ENCODE results near the gene OR5I1. TPM values are rescaled to one million over a fixed set of nuclear protein-coding genes. Genes with fewer than 3 reads are reported as not detected.

The OR5I1 gene
- total and polyA plus RNA-seq, 2 of the 8 experiments (the other 6 are each of a cell fraction or from before 2014, with no cell fraction given) = not detected

DNA sequence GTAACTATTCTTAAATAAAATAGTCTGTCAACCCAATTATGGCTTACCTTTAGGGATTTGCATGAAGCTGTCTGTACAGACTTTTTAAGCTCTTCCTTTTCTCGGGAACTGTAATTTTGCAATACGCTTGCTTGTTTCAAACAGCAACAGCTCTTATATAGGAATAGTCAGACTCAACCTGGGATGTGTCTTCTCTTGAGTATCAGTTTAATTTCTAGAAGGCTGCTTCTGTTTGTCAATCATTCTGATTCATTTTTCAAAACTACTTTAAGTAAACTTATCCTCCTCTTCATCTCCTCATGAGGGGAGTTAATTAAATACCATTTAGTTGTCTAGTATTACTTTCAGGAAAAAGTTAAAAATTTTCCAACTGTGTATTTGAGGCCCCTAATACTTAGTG, 33.6 kb upstream of the OR5I1 start, which contains the start of gene OR10AG1:
TSS of gene OR10AG1 (minus strand) at position 101 of the 400 bp plus-strand sequence. CDS start at position 63, 38 bp downstream.
- no peak within 1 kb of the TSS for H2BK15ac ChIP-seq (ENCODE audit: low read length)
- H2BK12ac ChIP-seq (ENCODE audit: low read depth, low read length) = no peak within 1 kb of the TSS
- H2AK5ac ChIP-seq (ENCODE audit: low read depth, low read length) = no peak within 1 kb of the TSS
- H4K91ac ChIP-seq (replicated peaks; ENCODE audit: insufficient read length, low read length) = no peak within 1 kb of the TSS
- no peak within 1 kb of the TSS for H3K9ac ChIP-seq (replicated peaks in 1 of 4; ENCODE audit: extremely low read depth in 1 of 4, low read depth in 3 of 4, low read length in 3 of 4)
- H3K56ac ChIP-seq (replicated peaks; ENCODE audit: insufficient read length, low read depth, low read length) = no peak within 1 kb of the TSS
- no peak within 1 kb of the TSS for H3K4me2 ChIP-seq (ENCODE audit: insufficient read depth in 1 of 2, low read depth in 2 of 2, low read length in 2 of 2)
- H3K18ac ChIP-seq (ENCODE audit: extremely low read depth, low read length) = no peak within 1 kb of the TSS
- ChIA-PET POLR2A (ENCODE audit: partially characterized antibody) (no interaction called here), CTCF (ENCODE audit: partially characterized antibody) (no interaction called here)
- H3K79me2 ChIP-seq (ENCODE audit: control insufficient read depth in 1 of 2, insufficient read depth in 2 of 2, low read length in 2 of 2) = no peaks in the 10 kb centered on the region
- H3K9me3 ChIP-seq (ENCODE audit: insufficient read depth in 2 of 2, low read depth in 1 of 2, low read length in 1 of 2) = no peaks in the 10 kb centered on the region
- no peaks in the 10 kb centered on the region for H3K27me3 ChIP-seq (replicated peaks in 1 of 4; ENCODE audit: control insufficient read depth in 3 of 4, extremely low read depth in 1 of 4, insufficient read depth in 3 of 4, low read length in 3 of 4)
- 92% methylated on average over 2 of the region's 2 CpGs; no CpG with 5 or more reads in 1 of the 2 experiments for WGBS, 2 experiments (ENCODE audit: extremely low coverage in 1 of 2, insufficient coverage in 1 of 2, insufficient read length in 1 of 2, insufficient replicate concordance in 2 of 2, low coverage in 1 of 2, low lambda C conversion rate in 2 of 2, missing lambda C conversion rate in 1 of 2)
- DNase-seq (ENCODE audit: low read depth in 1 of 2, low spot score in 2 of 2) = no peak
- no peak within 1 kb of the TSS for H2BK5ac ChIP-seq (ENCODE audit: low read depth, low read length)
- no peak within 1 kb of the TSS for H2BK120ac ChIP-seq (replicated peaks; ENCODE audit: low read depth, low read length)
- no peaks in the 10 kb centered on the region for H3K36me3 ChIP-seq (ENCODE audit: control insufficient read depth in 2 of 4, insufficient read depth in 4 of 4, low read length in 3 of 4)
- H3K4me3 ChIP-seq (ENCODE audit: extremely low read depth in 1 of 4, insufficient read depth in 2 of 4, low read depth in 3 of 4, low read length in 4 of 4) = no peak within 1 kb of the TSS
- no peak within 1 kb of the TSS for H4K5ac ChIP-seq (ENCODE audit: insufficient read length, low read depth, low read length)
- no peaks in the 10 kb centered on the region; a peak in 1 of 7 replicates for H3K4me1 ChIP-seq (replicated peaks in 1 of 4; ENCODE audit: control insufficient read depth in 3 of 4, insufficient read depth in 4 of 4, low read length in 3 of 4)
- no peaks in the 10 kb centered on the region for H3K23me2 ChIP-seq (ENCODE audit: low read depth, low read length)
- no peak within 1 kb of the TSS for H2AFZ ChIP-seq (ENCODE audit: low read length)
- H2BK20ac ChIP-seq (ENCODE audit: low read length) = no peak within 1 kb of the TSS
- H4K20me1 ChIP-seq (replicated peaks in 1 of 2; ENCODE audit: control insufficient read depth in 1 of 2, insufficient read depth in 2 of 2, low read length in 2 of 2) = no peaks in the 10 kb centered on the region
- H3K27ac ChIP-seq (ENCODE audit: low read depth, low read length) = no peak within 1 kb of the TSS
- H3K4ac ChIP-seq (replicated peaks; ENCODE audit: insufficient read length, low read depth, low read length) = no peak within 1 kb of the TSS
- no peaks in the 10 kb centered on the region for H3K79me1 ChIP-seq (ENCODE audit: low read depth, low read length)
- H4K8ac ChIP-seq (ENCODE audit: extremely low read depth, insufficient read depth, low read length) = no peak within 1 kb of the TSS; the same call in 1 of the 2 replicates
- H3K23ac ChIP-seq (ENCODE audit: insufficient read length) = no peak within 1 kb of the TSS
- FAIRE-seq = no peak
- H3K14ac ChIP-seq (ENCODE audit: insufficient read length) = no peak within 1 kb of the TSS
- TF ChIP-seq RAD21 (IDR thresholded peaks at IDR 0.05 in 1 of 2, conservative IDR thresholded peaks at IDR 0.05 in 1 of 2; ENCODE audit: low read depth in 2 of 2, low read length in 2 of 2) (no peak), SP4 (IDR thresholded peaks at IDR 0.05; ENCODE audit: low read length) (no peak), SP1 (IDR thresholded peaks at IDR 0.05; ENCODE audit: low read depth, low read length) (no peak), JUN (IDR thresholded peaks at IDR 0.05; ENCODE audit: low read depth, low read length) (no peak), PHF8 (conservative IDR thresholded peaks at IDR 0.05; ENCODE audit: low read depth, low read length) (no peak), YY1 (IDR thresholded peaks at IDR 0.05; ENCODE audit: low read depth, low read length) (no peak), E2F6 (IDR thresholded peaks at IDR 0.05) (no peak), KDM5A (IDR thresholded peaks at IDR 0.05; ENCODE audit: low read length) (no peak), RNF2 (IDR thresholded peaks at IDR 0.05; ENCODE audit: borderline replicate concordance, low read depth, low read length, missing control alignments, poor library complexity, severe bottlenecking) (no peak), NRF1 (IDR thresholded peaks at IDR 0.05; ENCODE audit: low read depth, low read length) (no peak), POLR2A (IDR thresholded peaks at IDR 0.05; ENCODE audit: control extremely low read depth in 1 of 2, low read depth in 2 of 2, low read length in 2 of 2) (no peak)

All from H1 (cell line).